GM23248 (cell line): ENCODE data around the gene ROPN1L. TPM values are rescaled to one million over a fixed set of nuclear protein-coding genes. Genes with fewer than 3 reads are reported as not detected.

ENCODE experiments used
- DNase-seq: peaks from one replicate; pipeline ENCODE4 v3.0.0-alpha.2; 2015
- H2AFZ ChIP-seq: fragments of 200-600 bp; sonication (generic); 2 replicates; pipeline ENCODE4 v1.6.1; 2016; ENCODE audit warnings: antibody characterized with exemption
- H3F3A ChIP-seq: fragments of 200-600 bp; sonication (generic); 2 replicates; pipeline ENCODE4 v1.6.1; 2016; ENCODE audit warnings: mild to moderate bottlenecking, antibody characterized with exemption, mixed run types; ENCODE audit not compliant: insufficient read depth
- H3K27ac ChIP-seq: fragments of 200-600 bp; sonication (generic); 2 replicates; pipeline ENCODE4 v1.5.1; 2016; ENCODE audit warnings: mild to moderate bottlenecking
- H3K27me3 ChIP-seq: fragments of 200-600 bp; sonication (generic); replicated peaks from 2 replicates; pipeline ENCODE4 v1.6.1; 2016; ENCODE audit warnings: mild to moderate bottlenecking; ENCODE audit not compliant: insufficient read depth
- H3K36me3 ChIP-seq: fragments of 200-600 bp; sonication (generic); 2 replicates; pipeline ENCODE4 v1.6.1; 2016; ENCODE audit warnings: low read depth, mild to moderate bottlenecking
- H3K4me1 ChIP-seq: fragments of 200-600 bp; sonication (generic); 2 replicates; pipeline ENCODE4 v1.6.1; 2016; ENCODE audit warnings: mild to moderate bottlenecking; ENCODE audit not compliant: insufficient read depth
- H3K4me2 ChIP-seq: fragments of 200-600 bp; sonication (generic); one replicate; pipeline ENCODE4 v1.6.1; 2016; ENCODE audit warnings: mild to moderate bottlenecking; ENCODE audit not compliant: unreplicated experiment
- H3K4me3 ChIP-seq: fragments of 200-600 bp; sonication (generic); 2 replicates; pipeline ENCODE4 v1.5.1; 2016; ENCODE audit warnings: mild to moderate bottlenecking
- H3K79me2 ChIP-seq: fragments of 200-600 bp; sonication (generic); 2 replicates; pipeline ENCODE4 v1.6.1; 2016; ENCODE audit warnings: mild to moderate bottlenecking; ENCODE audit not compliant: insufficient read depth
- H3K9ac ChIP-seq: fragments of 200-600 bp; sonication (generic); 2 replicates; pipeline ENCODE4 v1.6.1; 2016; ENCODE audit warnings: mild to moderate bottlenecking
- H3K9me2 ChIP-seq: fragments of 200-600 bp; sonication (generic); 2 replicates; pipeline ENCODE4 v1.6.1; 2016; ENCODE audit warnings: mixed run types, mild to moderate bottlenecking, moderate library complexity; ENCODE audit not compliant: insufficient read depth
- H3K9me3 ChIP-seq: fragments of 200-600 bp; sonication (generic); one replicate; pipeline ENCODE4 v1.6.1; 2017; ENCODE audit warnings: low read depth
- H4K20me1 ChIP-seq: fragments of 200-600 bp; sonication (generic); 2 replicates; pipeline ENCODE4 v1.6.0; 2016; ENCODE audit not compliant: insufficient read depth
- EZH2 ChIP-seq: fragments of 200-600 bp; sonication (generic); IDR thresholded peaks from 2 replicates; pipeline ENCODE4 v1.6.1; 2018; ENCODE audit warnings: antibody characterized with exemption, mild to moderate bottlenecking; ENCODE audit not compliant: insufficient read depth, poor library complexity, severe bottlenecking
- EZH2phosphoT487 ChIP-seq: fragments of 200-600 bp; sonication (generic); IDR thresholded peaks from 2 replicates; pipeline ENCODE4 v1.6.1; 2018; ENCODE audit warnings: antibody characterized with exemption, moderate library complexity, mild to moderate bottlenecking, low read depth; ENCODE audit not compliant: insufficient read depth
- WGBS, 2 experiments: methylation state at CpG; one replicate each; pipeline ENCODE4 v1.1.6; 2015 to 2017; ENCODE audit warnings: low lambda C conversion rate in 2 of 2, low coverage in 1 of 2; ENCODE audit errors: missing lambda C conversion rate in 2 of 2; 5-methylcytosine and 5-hydroxymethylcytosine counted together
- in situ Hi-C: fragments of 300-500 bp; cut with MboI; formaldehyde crosslinking; loops from 2 replicates; pipeline ENCODE4 v1.15.0; 2020
- polyA plus RNA-seq: library from polyadenylated mRNA; unstranded; fragments of >200 nt; fragmentation: Nextera tagmentation; extraction: Ambion mirVana; gene quantifications from 2 replicates; pipeline ENCODE4 v1.2.1, GENCODE V29; 2016
- total RNA-seq: library from RNA; depleted of rRNA; stranded (reverse); fragments of >200 nt; shearing (Covaris generic); gene quantifications from 2 replicates; pipeline ENCODE4 v1.2.3, GENCODE V29; 2014

ROPN1L gene
- total and polyA plus RNA-seq, 2 experiments from 2014 or later = 0.69 to 0.86 TPM

GRCh38 chr5:10399839-10400238 lies 41.8 kb upstream of the ROPN1L start:
- Histone ChIP-seq H2AFZ (no peak overlapping the region), H3K4me2 (no peak overlapping the region), H3K9me3 (no peaks in the 10 kb centered on the region), H3K4me3 (no peak overlapping the region), H3K79me2 (peaks cover 46% of the 10 kb centered on the region), H3K9ac (no peak overlapping the region), H3K27me3 (no peaks in the 10 kb centered on the region), H3K4me1 (peaks cover 11% of the 10 kb centered on the region), H3K9me2 (no peaks in the 10 kb centered on the region), H3F3A (peaks cover 8% of the 10 kb centered on the region; the same call in 1 of the 2 replicates), H4K20me1 (no peaks in the 10 kb centered on the region), H3K36me3 (peaks cover 57% of the 10 kb centered on the region), H3K27ac (no peak overlapping the region)
- TF ChIP-seq EZH2phosphoT487 (no peak), EZH2 (no peak)
- in situ Hi-C loops = loop anchor here (10.0 kb wide), 1 partner anchor 115 kb away; no protein-coding TSS in a partner anchor
- no peak for DNase-seq

GRCh38 chr5:10400411-10400810 lies 41.3 kb upstream of the ROPN1L start:
- in situ Hi-C loops = loop anchor here (10.0 kb wide), 1 partner anchor 116 kb away; no protein-coding TSS in a partner anchor
- TF ChIP-seq EZH2 (no peak), EZH2phosphoT487 (no peak)
- Histone ChIP-seq H3K9me3 (no peaks in the 10 kb centered on the region), H3K27me3 (no peaks in the 10 kb centered on the region), H3K36me3 (peaks cover 58% of the 10 kb centered on the region), H3K9ac (no peak overlapping the region), H3K4me2 (no peak overlapping the region), H2AFZ (no peak overlapping the region), H3K4me1 (peaks cover 11% of the 10 kb centered on the region), H3K79me2 (peaks cover 44% of the 10 kb centered on the region), H3K4me3 (no peak overlapping the region), H3F3A (peaks cover 8% of the 10 kb centered on the region; the same call in 1 of the 2 replicates), H4K20me1 (no peaks in the 10 kb centered on the region), H3K9me2 (no peaks in the 10 kb centered on the region), H3K27ac (peak overlapping the region; percentile 43)
- no peak for DNase-seq
- 85 to 92% methylated on average over 2 of the region's 2 CpGs for WGBS, 2 experiments

- no peak overlapping the region for H3K4me2 ChIP-seq
Measured at GRCh38 chr5:10400831-10401230, 40.8 kb upstream of the ROPN1L start.

GRCh38 chr5:10401498-10401897 lies 40.2 kb upstream of the ROPN1L start:
- Histone ChIP-seq H3K4me3 (no peak overlapping the region), H3K27ac (peak overlapping the region; percentile 61), H3K4me2 (no peak overlapping the region), H3K27me3 (no peaks in the 10 kb centered on the region), H3K9ac (peak overlapping the region; percentile 38; the same call in 1 of the 2 replicates), H4K20me1 (no peaks in the 10 kb centered on the region), H3F3A (peaks cover 8% of the 10 kb centered on the region; the same call in 1 of the 2 replicates), H2AFZ (no peak overlapping the region), H3K79me2 (peaks cover 37% of the 10 kb centered on the region), H3K9me2 (no peaks in the 10 kb centered on the region), H3K9me3 (no peaks in the 10 kb centered on the region), H3K4me1 (peaks cover 11% of the 10 kb centered on the region), H3K36me3 (peaks cover 59% of the 10 kb centered on the region)
- in situ Hi-C loops = loop anchor here (10.0 kb wide), 1 partner anchor 117 kb away; no protein-coding TSS in a partner anchor
- TF ChIP-seq EZH2 = no peak
- no peak for TF ChIP-seq EZH2phosphoT487
- WGBS, 2 experiments = 100% methylated on average over 1 of the region's 1 CpG
- DNase-seq = no peak

More at GRCh38 chr5:10400831-10401230, 40.8 kb upstream of the ROPN1L start:
- H4K20me1 ChIP-seq = no peaks in the 10 kb centered on the region
- H3K9me3 ChIP-seq = no peaks in the 10 kb centered on the region
- peak overlapping the region; percentile 38 for H3K9ac ChIP-seq
- H3K27ac ChIP-seq = peak overlapping the region; percentile 61
- peaks cover 8% of the 10 kb centered on the region; the same call in 1 of the 2 replicates for H3F3A ChIP-seq
- H3K4me1 ChIP-seq = peaks cover 11% of the 10 kb centered on the region
- peaks cover 40% of the 10 kb centered on the region for H3K79me2 ChIP-seq
- DNase-seq = peak; percentile 89
- no peaks in the 10 kb centered on the region for H3K27me3 ChIP-seq
- peaks cover 58% of the 10 kb centered on the region for H3K36me3 ChIP-seq
- WGBS, 2 experiments = 26 to 28% methylated on average over 3 of the region's 3 CpGs
- no peaks in the 10 kb centered on the region for H3K9me2 ChIP-seq
- in situ Hi-C loops = loop anchor here (10.0 kb wide), 1 partner anchor 116 kb away; no protein-coding TSS in a partner anchor
- H3K4me3 ChIP-seq = no peak overlapping the region
- TF ChIP-seq EZH2phosphoT487 (no peak), EZH2 (no peak)
- no peak overlapping the region for H2AFZ ChIP-seq
